Tibial nerve (tissue), 3 donors: Measurements from ENCODE around the gene ANO8.

Experiments used
- POLR2A ChIP-seq, 2 donors: fragments of 450-650 bp; IDR thresholded peaks; one replicate each; pipeline ENCODE4 v1.6.1; 2017; ENCODE audit warnings: antibody characterized with exemption in 2 of 2, mild to moderate bottlenecking in 2 of 2, moderate library complexity in 2 of 2
- TF ChIP-seq, protein P1 (sequence below), 5 experiments: fragments of 200-600 bp in 3 of 5; fragments of 450-650 bp in 2 of 5; sonication (generic) in 3 of 5; IDR thresholded peaks; one replicate each; pipeline ENCODE4 v1.5.1; 2016 to 2019; ENCODE audit warnings: antibody characterized with exemption in 5 of 5, mild to moderate bottlenecking in 3 of 5, moderate library complexity in 2 of 5

DNA sequence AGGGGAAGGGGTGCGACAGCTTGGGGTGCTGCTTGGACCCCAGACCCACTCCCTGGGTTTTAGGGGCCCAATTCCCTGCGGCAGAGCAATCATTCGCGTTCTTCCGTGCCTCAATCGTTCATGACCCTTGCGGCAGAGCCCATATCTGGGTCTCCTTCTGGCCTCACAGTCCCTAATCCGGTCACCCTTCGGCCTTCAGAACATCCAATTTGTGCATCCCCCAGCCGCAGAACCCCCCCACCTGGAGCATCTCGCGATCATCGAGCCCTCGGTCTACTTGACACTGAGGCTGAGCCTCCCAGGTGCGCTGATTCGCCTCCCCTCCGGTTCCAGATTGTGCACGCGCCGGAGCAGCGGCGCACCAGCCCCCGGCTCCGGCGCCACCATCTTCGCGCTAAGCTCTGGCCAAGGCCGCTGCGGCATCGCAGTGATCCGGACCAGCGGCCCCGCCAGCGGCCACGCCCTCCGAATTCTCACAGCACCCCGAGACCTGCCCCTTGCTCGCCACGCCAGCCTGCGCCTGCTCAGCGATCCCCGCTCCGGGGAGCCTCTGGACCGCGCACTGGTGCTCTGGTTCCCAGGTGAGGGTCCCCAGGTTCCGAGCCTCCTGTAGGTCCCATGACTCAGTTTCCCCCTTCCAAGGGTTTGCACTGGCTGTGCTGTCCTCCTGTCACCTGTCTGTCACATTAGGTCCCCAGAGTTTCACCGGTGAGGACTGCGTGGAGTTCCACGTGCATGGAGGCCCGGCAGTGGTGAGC, 3.2 kb upstream of the ANO8 start:
- no peak for TF ChIP-seq POLR2A (IDR thresholded peaks at IDR 0.05)
- TF ChIP-seq, protein P1, sequence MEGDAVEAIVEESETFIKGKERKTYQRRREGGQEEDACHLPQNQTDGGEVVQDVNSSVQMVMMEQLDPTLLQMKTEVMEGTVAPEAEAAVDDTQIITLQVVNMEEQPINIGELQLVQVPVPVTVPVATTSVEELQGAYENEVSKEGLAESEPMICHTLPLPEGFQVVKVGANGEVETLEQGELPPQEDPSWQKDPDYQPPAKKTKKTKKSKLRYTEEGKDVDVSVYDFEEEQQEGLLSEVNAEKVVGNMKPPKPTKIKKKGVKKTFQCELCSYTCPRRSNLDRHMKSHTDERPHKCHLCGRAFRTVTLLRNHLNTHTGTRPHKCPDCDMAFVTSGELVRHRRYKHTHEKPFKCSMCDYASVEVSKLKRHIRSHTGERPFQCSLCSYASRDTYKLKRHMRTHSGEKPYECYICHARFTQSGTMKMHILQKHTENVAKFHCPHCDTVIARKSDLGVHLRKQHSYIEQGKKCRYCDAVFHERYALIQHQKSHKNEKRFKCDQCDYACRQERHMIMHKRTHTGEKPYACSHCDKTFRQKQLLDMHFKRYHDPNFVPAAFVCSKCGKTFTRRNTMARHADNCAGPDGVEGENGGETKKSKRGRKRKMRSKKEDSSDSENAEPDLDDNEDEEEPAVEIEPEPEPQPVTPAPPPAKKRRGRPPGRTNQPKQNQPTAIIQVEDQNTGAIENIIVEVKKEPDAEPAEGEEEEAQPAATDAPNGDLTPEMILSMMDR (IDR thresholded peaks at IDR 0.05) = no peak
